ENCODE data around the gene CNTNAP5. TPM values are rescaled to one million over a fixed set of nuclear protein-coding genes. Genes with fewer than 3 reads are reported as not detected.

CNTNAP5 gene
- total RNA-seq, 1 experiment from 2014 or later = 0.48 TPM

- H2BK120ac ChIP-seq (ENCODE audit: low read depth, low read length, poor library complexity, severe bottlenecking) = no peak overlapping the region
- TF ChIP-seq, protein P1, sequence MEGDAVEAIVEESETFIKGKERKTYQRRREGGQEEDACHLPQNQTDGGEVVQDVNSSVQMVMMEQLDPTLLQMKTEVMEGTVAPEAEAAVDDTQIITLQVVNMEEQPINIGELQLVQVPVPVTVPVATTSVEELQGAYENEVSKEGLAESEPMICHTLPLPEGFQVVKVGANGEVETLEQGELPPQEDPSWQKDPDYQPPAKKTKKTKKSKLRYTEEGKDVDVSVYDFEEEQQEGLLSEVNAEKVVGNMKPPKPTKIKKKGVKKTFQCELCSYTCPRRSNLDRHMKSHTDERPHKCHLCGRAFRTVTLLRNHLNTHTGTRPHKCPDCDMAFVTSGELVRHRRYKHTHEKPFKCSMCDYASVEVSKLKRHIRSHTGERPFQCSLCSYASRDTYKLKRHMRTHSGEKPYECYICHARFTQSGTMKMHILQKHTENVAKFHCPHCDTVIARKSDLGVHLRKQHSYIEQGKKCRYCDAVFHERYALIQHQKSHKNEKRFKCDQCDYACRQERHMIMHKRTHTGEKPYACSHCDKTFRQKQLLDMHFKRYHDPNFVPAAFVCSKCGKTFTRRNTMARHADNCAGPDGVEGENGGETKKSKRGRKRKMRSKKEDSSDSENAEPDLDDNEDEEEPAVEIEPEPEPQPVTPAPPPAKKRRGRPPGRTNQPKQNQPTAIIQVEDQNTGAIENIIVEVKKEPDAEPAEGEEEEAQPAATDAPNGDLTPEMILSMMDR (conservative IDR thresholded peaks at IDR 0.05) = no peak
- no peak overlapping the region for H2AK5ac ChIP-seq (ENCODE audit: insufficient read length, low read length)
- Mint-ChIP-seq H3K9me3 (no peaks in the 10 kb centered on the region), H3K27ac (no peak overlapping the region), H3K36me3 (ENCODE audit: insufficient read depth in 1 of 3, low read depth in 3 of 3) (no peaks in the 10 kb centered on the region), H3K4me3 (peak overlapping the region; percentile 80 to 85), H3K27me3 (ENCODE audit: low read depth) (peaks cover 58% of the 10 kb centered on the region), H3K4me1 (peaks cover 19 to 20% of the 10 kb centered on the region in 2 experiments)
- H3K18ac ChIP-seq (ENCODE audit: insufficient read length, low read depth, low read length) = no peak overlapping the region
- peak overlapping the region; percentile 10 for H3K9ac ChIP-seq (ENCODE audit: extremely low read depth, insufficient read length, low read length)
- H4K91ac ChIP-seq (ENCODE audit: insufficient read length, low read depth, low read length) = no peak overlapping the region
- no peak overlapping the region for H2BK5ac ChIP-seq (ENCODE audit: insufficient read length, low read length)
- DNase-seq = peak; percentile 69
- H2AFZ ChIP-seq (ENCODE audit: low read length) = peak overlapping the region; percentile 25
- WGBS (ENCODE audit: extremely low coverage, insufficient read length, low lambda C conversion rate) = no CpG with 5 or more reads among the region's 36 CpGs
- no peaks in the 10 kb centered on the region for H3K9me3 ChIP-seq (ENCODE audit: control insufficient read depth, low read depth, low read length)
- no peaks in the 10 kb centered on the region for H4K20me1 ChIP-seq (ENCODE audit: control insufficient read depth, insufficient read depth, insufficient read length)
- H2BK20ac ChIP-seq (ENCODE audit: low read depth, low read length, poor library complexity, severe bottlenecking) = no peak overlapping the region
- H3K23me2 ChIP-seq (ENCODE audit: insufficient read length, low read depth, low read length, poor library complexity, severe bottlenecking) = peaks cover 14% of the 10 kb centered on the region
- no peak overlapping the region for H3K23ac ChIP-seq (ENCODE audit: insufficient read length, low read depth, low read length)
- peak overlapping the region; percentile 99 for H3K4me2 ChIP-seq (ENCODE audit: insufficient read depth, insufficient read length, low read length)
- no peak overlapping the region for H2BK15ac ChIP-seq (ENCODE audit: low read depth, low read length)
- no peak overlapping the region for H3K27ac ChIP-seq (ENCODE audit: insufficient read length, low read depth, low read length)
- peaks cover 13% of the 10 kb centered on the region; the same call in 1 of the 2 replicates for H3K27me3 ChIP-seq (ENCODE audit: insufficient read depth, low read length)
- H4K8ac ChIP-seq (replicated peaks; ENCODE audit: insufficient read length, low read depth, low read length) = no peak overlapping the region
- no peaks in the 10 kb centered on the region for H3K79me1 ChIP-seq (ENCODE audit: insufficient read depth, low read depth, low read length, poor library complexity, severe bottlenecking)
- no peak overlapping the region for H3T11ph ChIP-seq (ENCODE audit: low read length)
- no peak overlapping the region for H4K5ac ChIP-seq (ENCODE audit: insufficient read length, low read depth, low read length)
- no peaks in the 10 kb centered on the region for H3K79me2 ChIP-seq (ENCODE audit: insufficient read depth, low read length)
- no peak overlapping the region for H3K56ac ChIP-seq (ENCODE audit: insufficient read length, low read depth, low read length)
- H3K4me1 ChIP-seq (ENCODE audit: insufficient read depth, low read length) = no peaks in the 10 kb centered on the region
- no peak overlapping the region for H3K4ac ChIP-seq (ENCODE audit: low read depth, low read length)
- H2BK12ac ChIP-seq (ENCODE audit: insufficient read length, low read depth, low read length) = no peak overlapping the region
- H3K14ac ChIP-seq (ENCODE audit: insufficient read depth, low read length) = no peak overlapping the region
Observed at GRCh38 chr2:124024561-124025170, 421 bp upstream of the CNTNAP5 start.
